HG02840 (cell line): ENCODE data around the gene ABHD5.

Experiments used
- ATAC-seq: cut with Tn5 transposase; IDR thresholded peaks from one replicate; pipeline ENCODE4 v1.9.1; 2021; ENCODE audit warnings: mild to moderate bottlenecking, moderate library complexity, moderate number of reproducible peaks; ENCODE audit not compliant: unreplicated experiment, low FRiP score

The ABHD5 gene

GRCh38 chr3:43684944-43685343 lies 5.8 kb upstream of the ABHD5 start:
- no peak for ATAC-seq

- ATAC-seq: no peak
Measured at GRCh38 chr3:43685921-43686320, 4.8 kb upstream of the ABHD5 start.

GRCh38 chr3:43686333-43686699 lies 4.4 kb upstream of the ABHD5 start:
- no peak for ATAC-seq

- ATAC-seq: no peak
Measured at GRCh38 chr3:43686700-43687498, 3.8 kb upstream of the ABHD5 start.

- no peak for ATAC-seq
Measured at GRCh38 chr3:43687499-43687811, 3.3 kb upstream of the ABHD5 start.

GRCh38 chr3:43688245-43688650 lies 2.5 kb upstream of the ABHD5 start:
- no peak for ATAC-seq

- ATAC-seq: no peak
Measured at GRCh38 chr3:43689166-43689565, 1.6 kb upstream of the ABHD5 start.

- no peak for ATAC-seq
Measured at GRCh38 chr3:43689766-43690399, 855 bp upstream of the ABHD5 start.

- ATAC-seq: peak; percentile 33
Measured at GRCh38 chr3:43691120-43691995, 620 bp downstream of the ABHD5 start.

- no peak for ATAC-seq
Measured at GRCh38 chr3:43692085-43692855, 1.5 kb downstream of the ABHD5 start.

GRCh38 chr3:43692971-43693370 lies 2.2 kb downstream of the ABHD5 start:
- no peak for ATAC-seq

- no peak for ATAC-seq
Measured at GRCh38 chr3:43693594-43693993, 2.9 kb downstream of the ABHD5 start.

GRCh38 chr3:43695443-43695842 lies 4.7 kb downstream of the ABHD5 start:
- no peak for ATAC-seq

GRCh38 chr3:43695863-43696262 lies 5.1 kb downstream of the ABHD5 start:
- ATAC-seq: no peak

- ATAC-seq: no peak
Measured at GRCh38 chr3:43696441-43696840, 5.7 kb downstream of the ABHD5 start.

GRCh38 chr3:43696881-43697280 lies 6.1 kb downstream of the ABHD5 start:
- no peak for ATAC-seq

- ATAC-seq: no peak
Measured at GRCh38 chr3:43699864-43700263, 9.1 kb downstream of the ABHD5 start.

GRCh38 chr3:43704697-43705096 lies 14.0 kb downstream of the ABHD5 start:
- ATAC-seq: no peak

- no peak for ATAC-seq
Measured at GRCh38 chr3:43706342-43706741, 15.6 kb downstream of the ABHD5 start.

- ATAC-seq: no peak
Measured at GRCh38 chr3:43707266-43707665, 16.5 kb downstream of the ABHD5 start.

- ATAC-seq: no peak
Measured at GRCh38 chr3:43707998-43708397, 17.3 kb downstream of the ABHD5 start.
